ENCODE data around the gene UCP2. TPM values are rescaled to one million over a fixed set of nuclear protein-coding genes. Genes with fewer than 3 reads are reported as not detected.
A peak's percentile ranks its signal among the peaks of the same experiment; 100 is the strongest.

The UCP2 gene
- total and polyA plus RNA-seq, 9 of the 15 experiments (the other 6 are each of a cell fraction or from before 2014, with no cell fraction given) = 19.2 to 216 (median 87.9) TPM

- TF ChIP-seq NRF1 (conservative IDR thresholded peaks at IDR 0.05 in 1 of 2, IDR thresholded peaks at IDR 0.05 in 1 of 2) = peak in 1 of 2 experiments; percentile 77
- peak; percentile 75; the same call in 1 of the 2 replicates for TF ChIP-seq POLR2A (conservative IDR thresholded peaks at IDR 0.05)
- TF ChIP-seq STAT5B (CRISPR knock-in tag; IDR thresholded peaks at IDR 0.05) = no peak
- TF ChIP-seq PHF21A (IDR thresholded peaks at IDR 0.05; ENCODE audit: borderline replicate concordance, low read depth) = no peak
- peak; percentile 76; the same call in 1 of the 2 replicates for TF ChIP-seq POLR2H (tag; IDR thresholded peaks at IDR 0.05; ENCODE audit: low read depth)
- no peak for TF ChIP-seq ARID2 (IDR thresholded peaks at IDR 0.05)
- no peak for TF ChIP-seq IRF2 (CRISPR knock-in tag; IDR thresholded peaks at IDR 0.05)
- no peak for TF ChIP-seq ZNF77 (CRISPR knock-in tag; IDR thresholded peaks at IDR 0.05)
- TF ChIP-seq, protein P1, sequence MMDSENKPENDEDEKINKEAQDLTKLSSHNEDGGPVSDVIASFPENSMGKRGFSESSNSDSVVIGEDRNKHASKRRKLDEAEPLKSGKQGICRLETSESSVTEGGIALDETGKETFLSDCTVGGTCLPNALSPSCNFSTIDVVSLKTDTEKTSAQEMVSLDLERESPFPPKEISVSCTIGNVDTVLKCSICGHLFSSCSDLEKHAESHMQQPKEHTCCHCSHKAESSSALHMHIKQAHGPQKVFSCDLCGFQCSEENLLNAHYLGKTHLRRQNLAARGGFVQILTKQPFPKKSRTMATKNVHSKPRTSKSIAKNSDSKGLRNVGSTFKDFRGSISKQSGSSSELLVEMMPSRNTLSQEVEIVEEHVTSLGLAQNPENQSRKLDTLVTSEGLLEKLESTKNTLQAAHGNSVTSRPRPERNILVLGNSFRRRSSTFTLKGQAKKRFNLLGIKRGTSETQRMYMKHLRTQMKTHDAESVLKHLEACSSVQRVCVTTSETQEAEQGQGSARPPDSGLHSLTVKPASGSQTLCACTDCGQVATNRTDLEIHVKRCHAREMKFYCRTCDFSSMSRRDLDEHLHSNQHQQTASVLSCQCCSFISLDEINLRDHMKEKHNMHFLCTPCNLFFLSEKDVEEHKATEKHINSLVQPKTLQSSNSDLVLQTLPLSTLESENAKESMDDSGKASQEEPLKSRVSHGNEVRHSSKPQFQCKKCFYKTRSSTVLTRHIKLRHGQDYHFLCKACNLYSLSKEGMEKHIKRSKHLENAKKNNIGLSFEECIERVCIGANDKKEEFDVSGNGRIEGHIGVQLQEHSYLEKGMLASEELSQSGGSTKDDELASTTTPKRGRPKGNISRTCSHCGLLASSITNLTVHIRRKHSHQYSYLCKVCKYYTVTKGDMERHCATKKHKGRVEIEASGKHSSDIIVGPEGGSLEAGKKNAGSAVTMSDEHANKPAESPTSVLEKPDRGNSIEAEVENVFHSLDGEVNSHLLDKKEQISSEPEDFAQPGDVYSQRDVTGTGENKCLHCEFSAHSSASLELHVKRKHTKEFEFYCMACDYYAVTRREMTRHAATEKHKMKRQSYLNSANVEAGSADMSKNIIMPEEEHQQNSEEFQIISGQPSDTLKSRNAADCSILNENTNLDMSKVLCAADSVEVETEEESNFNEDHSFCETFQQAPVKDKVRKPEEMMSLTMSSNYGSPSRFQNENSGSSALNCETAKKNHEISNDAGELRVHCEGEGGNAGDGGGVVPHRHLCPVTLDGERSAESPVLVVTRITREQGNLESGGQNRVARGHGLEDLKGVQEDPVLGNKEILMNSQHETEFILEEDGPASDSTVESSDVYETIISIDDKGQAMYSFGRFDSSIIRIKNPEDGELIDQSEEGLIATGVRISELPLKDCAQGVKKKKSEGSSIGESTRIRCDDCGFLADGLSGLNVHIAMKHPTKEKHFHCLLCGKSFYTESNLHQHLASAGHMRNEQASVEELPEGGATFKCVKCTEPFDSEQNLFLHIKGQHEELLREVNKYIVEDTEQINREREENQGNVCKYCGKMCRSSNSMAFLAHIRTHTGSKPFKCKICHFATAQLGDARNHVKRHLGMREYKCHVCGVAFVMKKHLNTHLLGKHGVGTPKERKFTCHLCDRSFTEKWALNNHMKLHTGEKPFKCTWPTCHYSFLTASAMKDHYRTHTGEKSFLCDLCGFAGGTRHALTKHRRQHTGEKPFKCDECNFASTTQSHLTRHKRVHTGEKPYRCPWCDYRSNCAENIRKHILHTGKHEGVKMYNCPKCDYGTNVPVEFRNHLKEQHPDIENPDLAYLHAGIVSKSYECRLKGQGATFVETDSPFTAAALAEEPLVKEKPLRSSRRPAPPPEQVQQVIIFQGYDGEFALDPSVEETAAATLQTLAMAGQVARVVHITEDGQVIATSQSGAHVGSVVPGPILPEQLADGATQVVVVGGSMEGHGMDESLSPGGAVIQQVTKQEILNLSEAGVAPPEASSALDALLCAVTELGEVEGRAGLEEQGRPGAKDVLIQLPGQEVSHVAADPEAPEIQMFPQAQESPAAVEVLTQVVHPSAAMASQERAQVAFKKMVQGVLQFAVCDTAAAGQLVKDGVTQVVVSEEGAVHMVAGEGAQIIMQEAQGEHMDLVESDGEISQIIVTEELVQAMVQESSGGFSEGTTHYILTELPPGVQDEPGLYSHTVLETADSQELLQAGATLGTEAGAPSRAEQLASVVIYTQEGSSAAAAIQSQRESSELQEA (IDR thresholded peaks at IDR 0.05; ENCODE audit: low read depth) = no peak
- TF ChIP-seq E2F6 (IDR thresholded peaks at IDR 0.05; ENCODE audit: borderline replicate concordance in 1 of 2, extremely low read depth in 1 of 2, insufficient read depth in 1 of 2, insufficient read length in 1 of 2, low read depth in 1 of 2, low read length in 1 of 2, poor library complexity in 1 of 2, severe bottlenecking in 1 of 2) = peak; percentile 70 to 88
- no peak for TF ChIP-seq DIDO1 (tag; IDR thresholded peaks at IDR 0.05; ENCODE audit: low read depth)
- TF ChIP-seq RBM34 (IDR thresholded peaks at IDR 0.05; ENCODE audit: borderline replicate concordance, insufficient read depth, low read length) = no peak
Measured at GRCh38 chr11:73982595-73982989, at the start of gene UCP2 (continued).

All from K562 (cell line).